ENCODE measurements around the gene CROCC. TPM values are rescaled to one million over a fixed set of nuclear protein-coding genes. Genes with fewer than 3 reads are reported as not detected.
A peak's percentile ranks its signal among the peaks of the same experiment; 100 is the strongest.

The CROCC gene
- total and polyA plus RNA-seq, 9 of the 15 experiments (the other 6 are each of a cell fraction or from before 2014, with no cell fraction given), result 0.17 to 15.4 (median 7.6) TPM

- TF ChIP-seq CGGBP1 (CRISPR knock-in tag; IDR thresholded peaks at IDR 0.05), result no peak
- 0 out of 2 replicates have a peak, but pooled peaks have one; percentile 24 for TF ChIP-seq SMARCA4 (IDR thresholded peaks at IDR 0.05)
- TF ChIP-seq TCFL5 (CRISPR knock-in tag; conservative IDR thresholded peaks at IDR 0.05), result no peak
- TF ChIP-seq SMARCE1 (IDR thresholded peaks at IDR 0.05), result peak; percentile 19; the same call in 1 of the 2 replicates
- TF ChIP-seq DLX4 (CRISPR knock-in tag; IDR thresholded peaks at IDR 0.05), result no peak
Observed at GRCh38 chr1:16903054-16903453, 18.7 kb upstream of the CROCC start (continued).

- Histone ChIP-seq H3K9me3 (replicated peaks; ENCODE audit: control insufficient read depth, insufficient read depth, low read depth, low read length) (0 out of 2 replicates have a peak, but pooled peaks cover 7% of the 10 kb centered on the region), H3K4me1 (replicated peaks in 1 of 2; ENCODE audit: control insufficient read depth in 2 of 2, insufficient read depth in 2 of 2, low read length in 2 of 2) (peaks cover 13 to 19% of the 10 kb centered on the region in 2 experiments; a peak in 4 of 5 replicates), H3K4me2 (ENCODE audit: insufficient read depth, low read length) (peak overlapping the region; percentile 75), H3K27ac (ENCODE audit: extremely low read depth, low read depth, low read length) (peak overlapping the region; percentile 99; the same call in 2 of the 3 replicates), H3K4me3 (peak overlapping the region; percentile 36; the same call in 1 of the 2 replicates), H3K79me2 (ENCODE audit: control insufficient read depth, insufficient read depth, low read length) (no peaks in the 10 kb centered on the region), H2AFZ (ENCODE audit: low read depth, low read length) (peak overlapping the region; percentile 83), H4K20me1 (replicated peaks; ENCODE audit: control insufficient read depth, insufficient read depth, low read length) (no peaks in the 10 kb centered on the region), H3K9me1 (ENCODE audit: control insufficient read depth, insufficient read depth, low read length) (no peaks in the 10 kb centered on the region), H3K27me3 (ENCODE audit: control insufficient read depth in 2 of 2, insufficient read depth in 2 of 2, low read length in 2 of 2) (no peaks in the 10 kb centered on the region), H3K9ac (ENCODE audit: insufficient read depth in 1 of 2, low read depth in 2 of 2, low read length in 2 of 2) (peak overlapping the region in 1 of 2 experiments; percentile 98; a peak in 2 of 4 replicates), H3K36me3 (ENCODE audit: control insufficient read depth, insufficient read depth, low read length) (no peaks in the 10 kb centered on the region)
- in situ Hi-C loops (cut with MboI) (loop anchor here (25.0 kb wide), 1 partner anchor 291 kb away; the partner anchor contains the start of gene NBPF1), intact Hi-C loops (cut with micrococcal nuclease) (no loop called here)
- no TSS peak for BruUV-seq (replicated peaks)
- ChIA-PET POLR2A (interaction anchor here (0.8 to 1.7 kb wide), 4 partner anchors 25 to 390 kb away, joined by 3 to 5 read pairs (median 4); no protein-coding TSS in a partner anchor), CTCF (ENCODE audit: low intra/inter-chr PET ratio) (no interaction called here)
- DNase-seq (ENCODE audit: extremely low read depth in 1 of 4, low spot score in 3 of 4) (no peak), ATAC-seq (no peak), FAIRE-seq (no peak)
- TF ChIP-seq BACH1 (tag; IDR thresholded peaks at IDR 0.05), result no peak
- no peak for TF ChIP-seq BRF2 (IDR thresholded peaks at IDR 0.05; ENCODE audit: borderline replicate concordance, insufficient read depth, insufficient read length)
- no peak for TF ChIP-seq BMI1 (IDR thresholded peaks at IDR 0.05; ENCODE audit: low read length)
- no peak for TF ChIP-seq TCF3 (CRISPR knock-in tag; IDR thresholded peaks at IDR 0.05)
- TF ChIP-seq FOXJ2 (tag; IDR thresholded peaks at IDR 0.05), result peak; percentile 77
- peak; percentile 26 for TF ChIP-seq FOSL1 (tag; conservative IDR thresholded peaks at IDR 0.05)
- no peak for TF ChIP-seq POLR3A (IDR thresholded peaks at IDR 0.05; ENCODE audit: borderline replicate concordance, extremely low read depth, insufficient read depth, insufficient read length)
- no peak for TF ChIP-seq GMEB1 (CRISPR knock-in tag; IDR thresholded peaks at IDR 0.05)
Observed at GRCh38 chr1:16903458-16903796, 18.3 kb upstream of the CROCC start.
